Neutrophil (primary cell): ENCODE data around the gene LRRC45.

Experiments used
- H3K27ac ChIP-seq: fragments of 200-600 bp; sonication (generic); 2 replicates; pipeline ENCODE4 v1.5.1; 2016; ENCODE audit warnings: mild to moderate bottlenecking, moderate library complexity
- H3K27me3 ChIP-seq: fragments of 200-600 bp; sonication (generic); 2 replicates; pipeline ENCODE4 v1.6.0; 2016; ENCODE audit warnings: mild to moderate bottlenecking
- H3K36me3 ChIP-seq: fragments of 200-600 bp; sonication (generic); 2 replicates; pipeline ENCODE4 v1.5.1; 2017
- H3K4me1 ChIP-seq, 2 experiments: fragments of 200-600 bp in 1 of 2; sonication (generic) in 1 of 2; 1 replicate in 1 of 2; 2 replicates in 1 of 2; pipeline versions ENCODE4 v1.5.1 to v1.6.1; 2013 to 2016; ENCODE audit warnings: low read depth in 1 of 2, low read length in 1 of 2, mild to moderate bottlenecking in 1 of 2, moderate library complexity in 1 of 2; ENCODE audit not compliant: control insufficient read depth in 1 of 2, insufficient read depth in 1 of 2
- H3K4me3 ChIP-seq, 2 experiments: fragments of 200-600 bp in 1 of 2; sonication (generic) in 1 of 2; 1 replicate in 1 of 2; 2 replicates in 1 of 2; pipeline ENCODE4 v1.5.1; 2013 to 2016; ENCODE audit warnings: low read depth in 1 of 2, low read length in 1 of 2, mild to moderate bottlenecking in 1 of 2, moderate library complexity in 1 of 2
- H3K9me3 ChIP-seq: fragments of 200-600 bp; sonication (generic); 2 replicates; pipeline ENCODE4 v1.5.1; 2016
- TF ChIP-seq, protein P1 (sequence below): fragments of 200-600 bp; sonication (generic); IDR thresholded peaks from 2 replicates; pipeline ENCODE4 v1.5.1; 2016; ENCODE audit warnings: antibody characterized with exemption

LRRC45 gene

DNA sequence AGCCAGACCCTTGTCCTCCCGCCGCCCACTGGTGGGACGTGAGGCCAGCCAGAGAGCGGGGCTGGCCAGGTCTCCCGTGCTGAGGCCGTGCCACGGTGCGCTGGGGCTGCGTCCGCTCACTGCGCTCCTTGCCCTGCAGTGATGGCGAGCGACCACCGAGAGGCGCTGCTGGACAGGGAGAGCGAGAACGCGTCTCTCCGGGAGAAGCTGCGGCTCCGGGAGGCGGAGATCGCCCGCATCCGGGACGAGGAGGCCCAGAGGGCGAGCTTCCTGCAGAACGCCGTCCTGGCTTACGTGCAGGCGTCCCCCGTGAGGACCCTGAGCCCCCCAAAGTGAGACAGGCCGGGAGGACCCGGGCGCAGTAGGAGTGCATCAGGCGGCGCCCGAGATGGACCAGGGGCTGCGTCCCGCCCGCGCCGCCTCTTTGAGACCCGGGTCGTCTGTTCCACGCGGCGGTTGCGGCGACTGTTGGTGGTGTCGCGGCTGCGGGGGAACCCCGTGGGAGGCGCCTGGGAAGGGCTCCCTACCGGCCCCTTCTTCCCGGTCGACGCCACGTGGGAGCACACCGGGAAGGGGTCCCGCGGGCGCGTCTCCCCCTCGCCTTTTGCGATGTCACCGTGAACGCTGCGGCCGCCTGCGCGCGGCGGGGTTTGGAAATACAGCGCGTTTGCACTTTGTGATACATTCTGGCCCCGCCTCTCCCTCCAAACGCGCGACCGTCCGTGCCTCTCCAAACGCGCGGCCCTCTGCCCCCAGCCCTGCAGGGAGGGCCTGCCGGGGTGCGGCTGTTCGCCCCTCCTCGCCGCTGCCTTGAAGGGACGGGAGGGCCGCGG is 7.6 kb downstream of the LRRC45 start:
- Histone ChIP-seq H3K27me3 (peaks cover 24% of the 10 kb centered on the region), H3K36me3 (no peaks in the 10 kb centered on the region), H3K27ac (peak overlapping the region; percentile 41), H3K4me1 (peaks cover 20 to 28% of the 10 kb centered on the region in 2 experiments), H3K4me3 (peak overlapping the region; percentile 58 to 64), H3K9me3 (no peaks in the 10 kb centered on the region)
- TF ChIP-seq, protein P1, sequence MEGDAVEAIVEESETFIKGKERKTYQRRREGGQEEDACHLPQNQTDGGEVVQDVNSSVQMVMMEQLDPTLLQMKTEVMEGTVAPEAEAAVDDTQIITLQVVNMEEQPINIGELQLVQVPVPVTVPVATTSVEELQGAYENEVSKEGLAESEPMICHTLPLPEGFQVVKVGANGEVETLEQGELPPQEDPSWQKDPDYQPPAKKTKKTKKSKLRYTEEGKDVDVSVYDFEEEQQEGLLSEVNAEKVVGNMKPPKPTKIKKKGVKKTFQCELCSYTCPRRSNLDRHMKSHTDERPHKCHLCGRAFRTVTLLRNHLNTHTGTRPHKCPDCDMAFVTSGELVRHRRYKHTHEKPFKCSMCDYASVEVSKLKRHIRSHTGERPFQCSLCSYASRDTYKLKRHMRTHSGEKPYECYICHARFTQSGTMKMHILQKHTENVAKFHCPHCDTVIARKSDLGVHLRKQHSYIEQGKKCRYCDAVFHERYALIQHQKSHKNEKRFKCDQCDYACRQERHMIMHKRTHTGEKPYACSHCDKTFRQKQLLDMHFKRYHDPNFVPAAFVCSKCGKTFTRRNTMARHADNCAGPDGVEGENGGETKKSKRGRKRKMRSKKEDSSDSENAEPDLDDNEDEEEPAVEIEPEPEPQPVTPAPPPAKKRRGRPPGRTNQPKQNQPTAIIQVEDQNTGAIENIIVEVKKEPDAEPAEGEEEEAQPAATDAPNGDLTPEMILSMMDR, result peak; percentile 97

DNA sequence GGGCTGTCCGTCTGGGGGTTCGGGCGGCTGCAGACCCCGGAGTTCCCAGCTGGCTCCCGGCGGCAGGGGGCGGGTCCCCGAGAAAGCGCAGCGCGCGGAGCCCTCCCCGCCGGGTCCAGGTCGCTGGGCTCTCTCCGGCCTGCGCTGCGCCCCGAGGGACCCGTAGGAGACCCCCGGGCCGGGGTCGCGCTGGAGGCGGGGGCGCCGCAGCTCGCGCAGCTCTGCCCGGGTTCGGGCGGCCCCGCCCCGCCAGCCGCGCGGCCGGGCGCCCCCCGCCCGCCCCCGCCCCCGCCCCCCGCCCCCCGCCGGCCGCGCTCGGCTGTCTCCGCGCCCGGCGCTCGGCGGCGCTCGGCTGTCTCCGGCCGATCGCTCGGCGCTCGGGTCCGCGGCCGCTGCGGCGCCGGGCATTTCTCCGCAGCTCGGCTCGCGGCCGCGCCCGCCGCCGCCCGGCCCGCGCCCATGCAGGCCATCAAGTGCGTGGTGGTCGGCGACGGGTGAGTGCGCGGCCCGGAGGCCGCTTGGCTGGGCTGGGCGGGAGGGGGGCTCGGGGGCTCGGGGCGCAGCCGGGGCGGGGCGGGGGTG is 8.3 kb downstream of the LRRC45 start, which contains the start of gene RAC3:
TSS of gene RAC3 (plus strand) at position 376 of the 582 bp plus-strand sequence. CDS start at position 460, 84 bp downstream.
- Histone ChIP-seq H3K27ac (peak within 1 kb of the TSS; percentile 41), H3K27me3 (peaks cover 24% of the 10 kb centered on the region), H3K4me3 (peak within 1 kb of the TSS; percentile 58 to 64), H3K9me3 (no peaks in the 10 kb centered on the region), H3K36me3 (no peaks in the 10 kb centered on the region), H3K4me1 (peaks cover 27 to 35% of the 10 kb centered on the region in 2 experiments)
- TF ChIP-seq, protein P1, result no peak

DNA sequence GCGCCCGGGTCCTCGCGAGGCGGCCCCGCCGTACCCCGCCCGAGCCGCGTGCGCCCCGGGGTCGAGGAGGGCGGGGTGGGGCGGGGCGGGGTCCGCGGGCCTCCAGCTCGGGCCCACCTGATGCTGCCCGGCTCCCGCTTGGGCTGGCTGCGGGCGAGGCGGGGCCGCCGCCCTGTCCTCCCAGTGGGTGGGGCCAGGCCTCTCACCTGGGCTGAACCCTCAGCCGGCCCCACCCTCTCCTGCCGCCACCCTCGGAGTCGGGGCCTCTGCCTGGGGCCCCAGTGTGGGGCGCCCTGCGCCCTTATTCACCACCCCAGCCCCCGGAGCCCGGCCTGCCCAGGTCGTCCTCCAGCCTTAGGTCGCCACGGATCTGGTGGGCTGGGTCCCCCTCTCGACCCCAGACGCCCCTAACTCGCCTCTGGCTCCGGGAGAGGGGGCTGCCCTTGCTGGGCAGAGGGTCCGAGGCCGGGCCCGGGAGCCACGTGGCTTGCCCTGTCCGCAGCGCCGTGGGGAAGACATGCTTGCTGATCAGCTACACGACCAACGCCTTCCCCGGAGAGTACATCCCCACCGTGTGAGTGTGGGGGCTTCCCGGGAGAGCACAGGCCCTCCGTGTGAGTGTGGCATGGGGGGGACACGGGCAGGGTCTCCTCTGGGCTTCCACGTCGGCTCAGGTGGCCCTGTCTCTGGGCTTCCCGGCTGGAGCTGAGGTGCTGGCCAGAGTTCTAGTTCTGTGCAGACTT is 9.0 kb downstream of the LRRC45 start:
- Histone ChIP-seq H3K4me3 (peak overlapping the region in 1 of 2 experiments; percentile 45), H3K27ac (no peak overlapping the region), H3K36me3 (no peaks in the 10 kb centered on the region), H3K4me1 (peaks cover 34 to 42% of the 10 kb centered on the region in 2 experiments), H3K9me3 (no peaks in the 10 kb centered on the region), H3K27me3 (peaks cover 24% of the 10 kb centered on the region)
- TF ChIP-seq, protein P1, result no peak

DNA sequence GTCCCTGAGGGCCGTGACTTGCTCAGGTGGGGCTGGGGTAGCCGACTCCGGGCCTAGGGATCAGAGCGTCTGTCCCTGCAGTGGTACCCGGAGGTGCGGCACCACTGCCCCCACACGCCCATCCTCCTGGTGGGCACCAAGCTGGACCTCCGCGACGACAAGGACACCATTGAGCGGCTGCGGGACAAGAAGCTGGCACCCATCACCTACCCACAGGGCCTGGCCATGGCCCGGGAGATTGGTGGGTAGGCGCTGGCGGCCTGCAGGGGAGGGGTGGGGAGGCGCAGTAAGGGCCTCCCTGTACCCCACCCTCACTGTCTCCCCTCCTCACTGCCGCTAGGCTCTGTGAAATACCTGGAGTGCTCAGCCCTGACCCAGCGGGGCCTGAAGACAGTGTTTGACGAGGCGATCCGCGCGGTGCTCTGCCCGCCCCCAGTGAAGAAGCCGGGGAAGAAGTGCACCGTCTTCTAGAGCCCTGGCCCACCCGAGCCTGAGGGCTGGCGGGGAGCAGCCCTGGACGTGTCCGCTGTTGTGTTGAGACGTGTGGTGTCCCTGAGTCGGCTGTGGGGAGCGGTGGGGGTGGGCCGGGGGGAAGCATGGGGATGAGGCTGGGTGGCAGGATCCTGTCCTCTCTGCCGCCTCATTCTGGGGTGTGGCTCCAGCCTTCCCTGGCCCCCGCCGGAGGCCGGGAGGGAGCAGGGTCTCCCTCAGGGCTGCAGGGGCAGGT is 10.4 kb downstream of the LRRC45 start:
- peaks cover 41 to 52% of the 10 kb centered on the region in 2 experiments for H3K4me1 ChIP-seq
- TF ChIP-seq, protein P1, result no peak
- H3K9me3 ChIP-seq, result no peaks in the 10 kb centered on the region
- no peak overlapping the region for H3K27ac ChIP-seq
- no peak overlapping the region for H3K4me3 ChIP-seq
- H3K36me3 ChIP-seq, result no peaks in the 10 kb centered on the region
- H3K27me3 ChIP-seq, result peaks cover 24% of the 10 kb centered on the region
